ENCODE results near the gene ATXN7L1. TPM values are rescaled to one million over a fixed set of nuclear protein-coding genes. Genes with fewer than 3 reads are reported as not detected.
A peak's percentile ranks its signal among the peaks of the same experiment; 100 is the strongest.
"Not testable (repeated sequence)": the region's sequence is repeated elsewhere in the genome, so short reads cannot be mapped to it uniquely, and the experiment has no call there.

The ATXN7L1 gene
- total RNA-seq, 1 donor from 2014 or later, result 10.1 TPM

- no peak for DNase-seq
Measured at GRCh38 chr7:105703207-105703930, 173.0 kb downstream of the ATXN7L1 start.

GRCh38 chr7:105699568-105700236 lies 176.7 kb downstream of the ATXN7L1 start:
- DNase-seq, result no peak

- DNase-seq, result no peak
Measured at GRCh38 chr7:105698531-105698930, 177.9 kb downstream of the ATXN7L1 start.

GRCh38 chr7:105697753-105698152 lies 178.6 kb downstream of the ATXN7L1 start:
- DNase-seq, result no peak

- not testable (repeated sequence) for DNase-seq
Measured at GRCh38 chr7:105697169-105697568, 179.2 kb downstream of the ATXN7L1 start.

GRCh38 chr7:105693576-105693975 lies 182.8 kb downstream of the ATXN7L1 start:
- no peak for DNase-seq

GRCh38 chr7:105691680-105692564 lies 184.5 kb downstream of the ATXN7L1 start:
- DNase-seq, result peak; percentile 73

- peak; percentile 72 for DNase-seq
Measured at GRCh38 chr7:105691082-105691679, 185.2 kb downstream of the ATXN7L1 start.

- DNase-seq, result no peak
Measured at GRCh38 chr7:105690325-105690945, 186.0 kb downstream of the ATXN7L1 start.

- no peak for DNase-seq
Measured at GRCh38 chr7:105689067-105689819, 187.2 kb downstream of the ATXN7L1 start.

- DNase-seq, result no peak
Measured at GRCh38 chr7:105688617-105689016, 187.8 kb downstream of the ATXN7L1 start.

GRCh38 chr7:105685161-105685560 lies 191.2 kb downstream of the ATXN7L1 start:
- DNase-seq, result no peak

GRCh38 chr7:105682341-105683060 lies 193.9 kb downstream of the ATXN7L1 start:
- no peak for DNase-seq

GRCh38 chr7:105680505-105681187 lies 195.8 kb downstream of the ATXN7L1 start:
- DNase-seq, result no peak

GRCh38 chr7:105678811-105679495 lies 197.4 kb downstream of the ATXN7L1 start:
- DNase-seq, result peak; percentile 12

GRCh38 chr7:105677817-105678573 lies 198.4 kb downstream of the ATXN7L1 start:
- peak; percentile 24 for DNase-seq

- no peak for DNase-seq
Measured at GRCh38 chr7:105677410-105677730, 199.0 kb downstream of the ATXN7L1 start.

- no peak for DNase-seq
Measured at GRCh38 chr7:105675934-105676371, 200.4 kb downstream of the ATXN7L1 start.

Data from skin of body (tissue), 2 donors.